Astrocyte (in vitro differentiated cells and primary cell): ENCODE measurements around the gene YIPF5.

ENCODE experiments used
- EZH2 ChIP-seq: IDR thresholded peaks from 2 replicates; pipeline ENCODE4 v1.6.1; 2012; ENCODE audit warnings: mild to moderate bottlenecking, low read length, inconsistent platforms; ENCODE audit not compliant: insufficient read depth
- TF ChIP-seq, protein P1 (sequence below): IDR thresholded peaks from 2 replicates; pipeline ENCODE4 v1.5.1; 2011; ENCODE audit warnings: low read depth, mild to moderate bottlenecking, inconsistent platforms, low read length, moderate library complexity; ENCODE audit not compliant: insufficient read depth

DNA sequence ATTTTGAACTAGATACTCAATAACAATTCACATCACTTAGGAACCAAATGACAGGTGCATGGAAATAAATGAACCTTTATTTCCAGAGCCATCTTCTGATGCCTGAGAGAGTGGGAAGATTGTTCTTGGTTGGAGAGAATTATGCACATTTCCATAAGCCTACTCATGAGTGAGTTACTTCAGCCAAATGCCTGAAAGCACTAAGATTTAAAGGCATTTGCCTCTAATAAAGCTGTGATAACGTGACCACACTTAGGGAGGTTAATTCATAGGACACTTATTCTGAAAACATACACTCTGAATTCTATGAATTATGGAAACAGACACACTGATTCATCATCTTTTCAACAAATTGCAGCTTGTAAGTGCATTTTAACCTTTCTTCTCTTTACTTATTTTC is 40.2 kb upstream of the YIPF5 start:
- TF ChIP-seq, protein P1, sequence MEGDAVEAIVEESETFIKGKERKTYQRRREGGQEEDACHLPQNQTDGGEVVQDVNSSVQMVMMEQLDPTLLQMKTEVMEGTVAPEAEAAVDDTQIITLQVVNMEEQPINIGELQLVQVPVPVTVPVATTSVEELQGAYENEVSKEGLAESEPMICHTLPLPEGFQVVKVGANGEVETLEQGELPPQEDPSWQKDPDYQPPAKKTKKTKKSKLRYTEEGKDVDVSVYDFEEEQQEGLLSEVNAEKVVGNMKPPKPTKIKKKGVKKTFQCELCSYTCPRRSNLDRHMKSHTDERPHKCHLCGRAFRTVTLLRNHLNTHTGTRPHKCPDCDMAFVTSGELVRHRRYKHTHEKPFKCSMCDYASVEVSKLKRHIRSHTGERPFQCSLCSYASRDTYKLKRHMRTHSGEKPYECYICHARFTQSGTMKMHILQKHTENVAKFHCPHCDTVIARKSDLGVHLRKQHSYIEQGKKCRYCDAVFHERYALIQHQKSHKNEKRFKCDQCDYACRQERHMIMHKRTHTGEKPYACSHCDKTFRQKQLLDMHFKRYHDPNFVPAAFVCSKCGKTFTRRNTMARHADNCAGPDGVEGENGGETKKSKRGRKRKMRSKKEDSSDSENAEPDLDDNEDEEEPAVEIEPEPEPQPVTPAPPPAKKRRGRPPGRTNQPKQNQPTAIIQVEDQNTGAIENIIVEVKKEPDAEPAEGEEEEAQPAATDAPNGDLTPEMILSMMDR: no peak
- TF ChIP-seq EZH2: no peak
